IMR-90 (cell line): ENCODE results near the gene TRPC1. TPM values are rescaled to one million over a fixed set of nuclear protein-coding genes. Genes with fewer than 3 reads are reported as not detected.

Experiments used
- ATAC-seq: fragments of 200-7000 bp; cut with Tn5 transposase; 2 replicates; pipeline ENCODE4 v1.9.1; 2020; ENCODE audit warnings: low read depth, mild to moderate bottlenecking, moderate library complexity
- BruUV-seq: library from RNA; stranded (reverse); fragments of 400-500 nt; replicated peaks from 2 replicates; lab custom pipeline; 2021; lab: Mats Ljungman, UMichigan
- CTCF ChIA-PET: fragments of 300-600 bp; formaldehyde crosslinking; extraction: SDS; loops from one replicate; lab custom pipeline; 2021; ENCODE audit warnings: antibody characterized with exemption; lab: Yijun Ruan, JAX
- POLR2A ChIA-PET: fragments of 300-600 bp; sonication (Branson Sonifier 250); formaldehyde crosslinking; loops from one replicate; lab custom pipeline; 2022; ENCODE audit warnings: antibody characterized with exemption; ENCODE audit not compliant: unreplicated experiment; lab: Charles Lee
- DNase-seq: peaks from one replicate; pipeline ENCODE4 v3.0.0; 2013
- H2AFZ ChIP-seq: replicated peaks from 2 replicates; pipeline ENCODE3; 2013; ENCODE audit warnings: low read length, mild to moderate bottlenecking; ENCODE audit not compliant: poor library complexity
- H2AK5ac ChIP-seq: 2 replicates; pipeline ENCODE4 v1.6.1; 2013; ENCODE audit warnings: low read depth, low read length, inconsistent platforms
- H2AK9ac ChIP-seq: replicated peaks from 2 replicates; pipeline ENCODE3; 2013; ENCODE audit warnings: mild to moderate bottlenecking, low read depth, low read length, moderate library complexity; ENCODE audit not compliant: poor library complexity
- H2BK120ac ChIP-seq: 2 replicates; pipeline ENCODE4 v1.6.1; 2013; ENCODE audit warnings: low read depth, low read length, inconsistent platforms
- H2BK15ac ChIP-seq: 3 replicates; pipeline ENCODE4 v1.6.1; 2013; ENCODE audit warnings: low read depth, low read length, inconsistent platforms
- H2BK20ac ChIP-seq: 2 replicates; pipeline ENCODE4 v1.6.1; 2013; ENCODE audit warnings: low read depth, mild to moderate bottlenecking, inconsistent platforms, low read length, moderate library complexity
- H2BK5ac ChIP-seq: 2 replicates; pipeline ENCODE4 v1.6.1; 2013; ENCODE audit warnings: mild to moderate bottlenecking, low read depth, low read length, inconsistent platforms; ENCODE audit not compliant: poor library complexity, severe bottlenecking
- H3K14ac ChIP-seq: replicated peaks from 2 replicates; pipeline ENCODE4 v1.6.1; 2013; ENCODE audit warnings: low read depth, low read length, inconsistent platforms
- H3K18ac ChIP-seq: 2 replicates; pipeline ENCODE4 v1.6.1; 2013; ENCODE audit warnings: low read depth, low read length, control low read depth
- H3K23ac ChIP-seq: 2 replicates; pipeline ENCODE4 v1.6.1; 2013; ENCODE audit warnings: low read depth, low read length, inconsistent platforms
- H3K27ac ChIP-seq: 2 replicates; pipeline ENCODE4 v1.5.1; 2013; ENCODE audit warnings: mild to moderate bottlenecking, control low read depth, low read length; ENCODE audit not compliant: insufficient read depth
- H3K27me3 ChIP-seq: 2 replicates; pipeline ENCODE4 v1.6.1; 2013; ENCODE audit warnings: low read length; ENCODE audit not compliant: control insufficient read depth, insufficient read depth
- H3K36me3 ChIP-seq: 2 replicates; pipeline ENCODE4 v1.6.1; 2013; ENCODE audit warnings: low read length, mixed read lengths; ENCODE audit not compliant: control insufficient read depth, insufficient read depth
- H3K4ac ChIP-seq: 2 replicates; pipeline ENCODE4 v1.6.1; 2013; ENCODE audit warnings: low read depth, low read length, inconsistent platforms
- H3K4me1 ChIP-seq: 2 replicates; pipeline ENCODE4 v1.6.1; 2013; ENCODE audit warnings: low read length, mixed read lengths; ENCODE audit not compliant: control insufficient read depth, insufficient read depth
- H3K4me2 ChIP-seq: 2 replicates; pipeline ENCODE4 v1.6.1; 2013; ENCODE audit warnings: low read depth, mild to moderate bottlenecking, control low read depth, low read length, moderate library complexity
- H3K4me3 ChIP-seq: 2 replicates; pipeline ENCODE4 v1.5.1; 2013; ENCODE audit warnings: low read depth, mild to moderate bottlenecking, control low read depth, low read length, moderate library complexity; ENCODE audit not compliant: insufficient read depth
- H3K56ac ChIP-seq: 2 replicates; pipeline ENCODE4 v1.6.1; 2013; ENCODE audit warnings: low read length, inconsistent platforms; ENCODE audit not compliant: insufficient read depth; ENCODE audit errors: extremely low read depth
- H3K79me1 ChIP-seq, 2 experiments: 2 replicates each; pipeline ENCODE4 v1.6.1; 2013; ENCODE audit warnings: low read length in 2 of 2, inconsistent platforms in 1 of 2, low read depth in 1 of 2
- H3K9ac ChIP-seq: 2 replicates; pipeline ENCODE4 v1.6.1; 2013; ENCODE audit warnings: low read depth, low read length, control low read depth
- H3K9me1 ChIP-seq: 2 replicates; pipeline ENCODE4 v1.6.1; 2013; ENCODE audit warnings: low read length, inconsistent platforms; ENCODE audit not compliant: insufficient read depth
- H3K9me3 ChIP-seq: 2 replicates; pipeline ENCODE4 v1.6.1; 2013; ENCODE audit warnings: low read length; ENCODE audit not compliant: control insufficient read depth, insufficient read depth
- H4K20me1 ChIP-seq: 2 replicates; pipeline ENCODE4 v1.6.1; 2013; ENCODE audit warnings: low read length, inconsistent platforms; ENCODE audit not compliant: insufficient read depth
- H4K5ac ChIP-seq: 2 replicates; pipeline ENCODE4 v1.6.1; 2013; ENCODE audit warnings: mild to moderate bottlenecking, low read depth, low read length, control low read depth
- H4K8ac ChIP-seq, 2 experiments: 2 replicates each; pipeline ENCODE4 v1.6.1; 2013; ENCODE audit warnings: low read depth in 2 of 2, low read length in 2 of 2, control low read depth in 1 of 2, inconsistent platforms in 1 of 2
- H4K91ac ChIP-seq: 2 replicates; pipeline ENCODE4 v1.6.1; 2013; ENCODE audit warnings: low read depth, low read length, inconsistent platforms; ENCODE audit not compliant: insufficient read depth
- BHLHE40 ChIP-seq: fragments of 150-350 bp; IDR thresholded peaks from 2 replicates; pipeline ENCODE4 v1.6.1; 2016; ENCODE audit warnings: mild to moderate bottlenecking, low read depth, low read length
- CEBPB ChIP-seq: IDR thresholded peaks from 2 replicates; pipeline ENCODE4 v1.6.1; 2012; ENCODE audit warnings: low read depth, low read length, improper control_type of control experiment
- CHD1 ChIP-seq: IDR thresholded peaks from 2 replicates; pipeline ENCODE4 v1.6.1; 2012; ENCODE audit warnings: low read depth, low read length, improper control_type of control experiment
- FOS ChIP-seq: fragments of 150-350 bp; IDR thresholded peaks from 2 replicates; pipeline ENCODE4 v1.6.1; 2016; ENCODE audit warnings: low read depth, low read length
- MAFK ChIP-seq: IDR thresholded peaks from 2 replicates; pipeline ENCODE4 v1.6.1; 2012; ENCODE audit warnings: low read depth, low read length, improper control_type of control experiment
- MAZ ChIP-seq: IDR thresholded peaks from 2 replicates; pipeline ENCODE4 v1.6.1; 2012; ENCODE audit warnings: low read depth, mild to moderate bottlenecking, low read length, improper control_type of control experiment, moderate library complexity, borderline replicate concordance
- MXI1 ChIP-seq: IDR thresholded peaks from 2 replicates; pipeline ENCODE4 v1.6.1; 2012; ENCODE audit warnings: low read depth, mild to moderate bottlenecking, low read length, moderate library complexity, borderline replicate concordance
- NFE2L2 ChIP-seq: fragments of 150-350 bp; IDR thresholded peaks from 2 replicates; pipeline ENCODE4 v1.6.1; 2016; ENCODE audit warnings: low read depth, mild to moderate bottlenecking, low read length
- POLR2A ChIP-seq: IDR thresholded peaks from 2 replicates; pipeline ENCODE4 v1.6.1; 2012; ENCODE audit warnings: mild to moderate bottlenecking, low read depth, low read length
- RAD21 ChIP-seq: IDR thresholded peaks from 2 replicates; pipeline ENCODE4 v1.6.1; 2012; ENCODE audit warnings: low read length, improper control_type of control experiment
- RCOR1 ChIP-seq: IDR thresholded peaks from 2 replicates; pipeline ENCODE4 v1.6.1; 2012; ENCODE audit warnings: mild to moderate bottlenecking, low read length, improper control_type of control experiment; ENCODE audit not compliant: insufficient replicate concordance
- RFX5 ChIP-seq: IDR thresholded peaks from 2 replicates; pipeline ENCODE4 v1.8.0; 2012; ENCODE audit warnings: low read depth, mild to moderate bottlenecking, low read length, moderate library complexity
- SMC3 ChIP-seq: fragments of 150-350 bp; IDR thresholded peaks from 2 replicates; pipeline ENCODE4 v1.6.1; 2016; ENCODE audit warnings: low read depth, mild to moderate bottlenecking, antibody characterized with exemption, low read length, moderate library complexity
- WGBS, 2 experiments: methylation state at CpG; one replicate each; pipeline versions ENCODE4 v1.1.5 to v1.1.7; 2013; ENCODE audit warnings: missing lambda C conversion rate in 2 of 2; ENCODE audit not compliant: insufficient read length in 1 of 2; ENCODE audit errors: extremely low coverage in 2 of 2; 5-methylcytosine and 5-hydroxymethylcytosine counted together
- dilution Hi-C: fragments of 300-500 bp; cut with HindIII; formaldehyde crosslinking; loops from one replicate; pipeline ENCODE4 v1.14.3; 2018; ENCODE audit warnings: low sequenced_read_pairs; ENCODE audit not compliant: unreplicated experiment
- in situ Hi-C: fragments of 300-500 bp; cut with MboI; formaldehyde crosslinking; loops from 3 replicates; pipeline ENCODE4 v1.14.3; 2019; ENCODE audit warnings: low sequenced_read_pairs, inconsistent platforms, mixed read lengths
- intact Hi-C: fragments of 100-400 bp; cut with micrococcal nuclease; formaldehyde crosslinking; loops from 2 replicates; pipeline ENCODE4 v1.10.0; 2022
- polyA plus RNA-seq, 3 experiments: library from polyadenylated mRNA; depleted of rRNA; stranded (reverse); fragments of >200 nt; gene quantifications; 2 replicates each; pipeline ENCODE4 v1.2.3, GENCODE V29; 2012; ENCODE audit warnings: low replicate concordance in 1 of 3
- total RNA-seq: library from RNA; depleted of rRNA; stranded (reverse); fragments of >200 nt; gene quantifications from 2 replicates; pipeline ENCODE4 v1.2.3, GENCODE V29; 2012
- TF ChIP-seq, protein P1 (sequence below): fragments of 150-350 bp; IDR thresholded peaks from 2 replicates; pipeline ENCODE4 v1.6.1; 2017; ENCODE audit warnings: mild to moderate bottlenecking, antibody characterized with exemption, low read length, low read depth
- TF ChIP-seq, protein P2 (sequence below): conservative IDR thresholded peaks from 2 replicates; pipeline ENCODE4 v1.5.1; 2012; ENCODE audit warnings: mild to moderate bottlenecking, low read depth, low read length, improper control_type of control experiment
- TF ChIP-seq, protein P3 (sequence below): fragments of 150-350 bp; IDR thresholded peaks from 2 replicates; pipeline ENCODE4 v1.6.1; 2016; ENCODE audit warnings: low read depth, mild to moderate bottlenecking, low read length, moderate library complexity, borderline replicate concordance

Gene TRPC1
- total and polyA plus RNA-seq, 2 of the 4 experiments (the other 2 are of a cell fraction), result 5.9 to 7.2 TPM

DNA sequence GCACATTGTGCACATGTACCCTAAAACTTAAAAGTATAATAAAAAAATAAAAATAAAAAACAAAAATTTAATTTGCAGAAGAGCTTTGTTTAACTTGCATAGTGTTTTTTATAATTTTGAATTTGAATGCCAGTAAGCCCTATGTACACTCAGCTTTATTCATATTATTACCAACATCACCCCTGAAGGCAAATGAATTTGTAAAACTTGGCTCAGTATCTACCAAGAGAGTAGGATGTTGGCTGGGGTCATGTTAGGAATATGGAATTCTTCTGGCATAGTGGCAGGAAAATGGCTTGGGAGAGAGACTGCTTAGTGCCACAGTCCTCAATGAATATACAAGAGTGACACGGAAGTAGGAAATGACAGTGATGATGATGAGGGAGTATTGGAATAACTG is 30.7 kb downstream of the TRPC1 start:
- H3K56ac ChIP-seq, result no peak overlapping the region
- no peak overlapping the region for H2BK5ac ChIP-seq
- no peak overlapping the region for H4K8ac ChIP-seq
- H3K36me3 ChIP-seq, result no peaks in the 10 kb centered on the region
- H2AK5ac ChIP-seq, result no peak overlapping the region
- H2BK120ac ChIP-seq, result no peak overlapping the region
- no TSS peak for BruUV-seq
- H3K23ac ChIP-seq, result no peak overlapping the region
- no peaks in the 10 kb centered on the region; the same call in 1 of the 2 replicates for H3K9me1 ChIP-seq
- no peak overlapping the region for H2AK9ac ChIP-seq
- CTCF ChIA-PET, result interaction anchor here (0.7 kb wide), 1 partner anchor 13 kb away, joined by 3 read pairs; no protein-coding TSS in a partner anchor
- in situ Hi-C loops (no loop called here), dilution Hi-C loops (no loop called here), intact Hi-C loops (no loop called here)
- no peaks in the 10 kb centered on the region for H3K4me1 ChIP-seq
- POLR2A ChIA-PET, result no interaction called here
- no peaks in the 10 kb centered on the region for H3K79me1 ChIP-seq
- H3K9me3 ChIP-seq, result no peaks in the 10 kb centered on the region
- no peak overlapping the region for H4K91ac ChIP-seq
- WGBS, 2 experiments, result no CpG with 5 or more reads among the region's 1 CpG
- H4K5ac ChIP-seq, result no peak overlapping the region
- no peak overlapping the region for H2BK15ac ChIP-seq
- no peak overlapping the region for H3K4ac ChIP-seq
- no peaks in the 10 kb centered on the region for H4K20me1 ChIP-seq
- H3K4me2 ChIP-seq, result no peak overlapping the region
- H3K18ac ChIP-seq, result no peak overlapping the region
- H2BK20ac ChIP-seq, result no peak overlapping the region
- no peaks in the 10 kb centered on the region for H3K27me3 ChIP-seq
- DNase-seq (no peak), ATAC-seq (no peak)
- no peak overlapping the region for H3K14ac ChIP-seq
- no peak overlapping the region for H3K4me3 ChIP-seq
- H2AFZ ChIP-seq, result no peak overlapping the region
- no peak overlapping the region for H3K27ac ChIP-seq
- no peak for TF ChIP-seq MAFK
- TF ChIP-seq BHLHE40, result no peak
- TF ChIP-seq CHD1, result no peak
- no peak for TF ChIP-seq SMC3
- TF ChIP-seq RAD21, result no peak
- no peak for TF ChIP-seq POLR2A
- no peak for TF ChIP-seq MAZ
- TF ChIP-seq NFE2L2, result no peak
- no peak for TF ChIP-seq RCOR1
- TF ChIP-seq MXI1, result no peak
- TF ChIP-seq, protein P1, sequence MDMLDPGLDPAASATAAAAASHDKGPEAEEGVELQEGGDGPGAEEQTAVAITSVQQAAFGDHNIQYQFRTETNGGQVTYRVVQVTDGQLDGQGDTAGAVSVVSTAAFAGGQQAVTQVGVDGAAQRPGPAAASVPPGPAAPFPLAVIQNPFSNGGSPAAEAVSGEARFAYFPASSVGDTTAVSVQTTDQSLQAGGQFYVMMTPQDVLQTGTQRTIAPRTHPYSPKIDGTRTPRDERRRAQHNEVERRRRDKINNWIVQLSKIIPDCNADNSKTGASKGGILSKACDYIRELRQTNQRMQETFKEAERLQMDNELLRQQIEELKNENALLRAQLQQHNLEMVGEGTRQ, result no peak
- TF ChIP-seq, protein P2, sequence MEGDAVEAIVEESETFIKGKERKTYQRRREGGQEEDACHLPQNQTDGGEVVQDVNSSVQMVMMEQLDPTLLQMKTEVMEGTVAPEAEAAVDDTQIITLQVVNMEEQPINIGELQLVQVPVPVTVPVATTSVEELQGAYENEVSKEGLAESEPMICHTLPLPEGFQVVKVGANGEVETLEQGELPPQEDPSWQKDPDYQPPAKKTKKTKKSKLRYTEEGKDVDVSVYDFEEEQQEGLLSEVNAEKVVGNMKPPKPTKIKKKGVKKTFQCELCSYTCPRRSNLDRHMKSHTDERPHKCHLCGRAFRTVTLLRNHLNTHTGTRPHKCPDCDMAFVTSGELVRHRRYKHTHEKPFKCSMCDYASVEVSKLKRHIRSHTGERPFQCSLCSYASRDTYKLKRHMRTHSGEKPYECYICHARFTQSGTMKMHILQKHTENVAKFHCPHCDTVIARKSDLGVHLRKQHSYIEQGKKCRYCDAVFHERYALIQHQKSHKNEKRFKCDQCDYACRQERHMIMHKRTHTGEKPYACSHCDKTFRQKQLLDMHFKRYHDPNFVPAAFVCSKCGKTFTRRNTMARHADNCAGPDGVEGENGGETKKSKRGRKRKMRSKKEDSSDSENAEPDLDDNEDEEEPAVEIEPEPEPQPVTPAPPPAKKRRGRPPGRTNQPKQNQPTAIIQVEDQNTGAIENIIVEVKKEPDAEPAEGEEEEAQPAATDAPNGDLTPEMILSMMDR, result no peak
- no peak for TF ChIP-seq FOS
- TF ChIP-seq CEBPB, result no peak
- no peak for TF ChIP-seq RFX5
- TF ChIP-seq, protein P3, sequence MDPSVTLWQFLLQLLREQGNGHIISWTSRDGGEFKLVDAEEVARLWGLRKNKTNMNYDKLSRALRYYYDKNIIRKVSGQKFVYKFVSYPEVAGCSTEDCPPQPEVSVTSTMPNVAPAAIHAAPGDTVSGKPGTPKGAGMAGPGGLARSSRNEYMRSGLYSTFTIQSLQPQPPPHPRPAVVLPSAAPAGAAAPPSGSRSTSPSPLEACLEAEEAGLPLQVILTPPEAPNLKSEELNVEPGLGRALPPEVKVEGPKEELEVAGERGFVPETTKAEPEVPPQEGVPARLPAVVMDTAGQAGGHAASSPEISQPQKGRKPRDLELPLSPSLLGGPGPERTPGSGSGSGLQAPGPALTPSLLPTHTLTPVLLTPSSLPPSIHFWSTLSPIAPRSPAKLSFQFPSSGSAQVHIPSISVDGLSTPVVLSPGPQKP, result no peak
- H3K9ac ChIP-seq, result no peak overlapping the region
